SK-N-SH treated with all-trans-retinoic acid at 6 μM for 48 hours (cell line): ENCODE results near the gene SIDT1.
A peak's percentile ranks its signal among the peaks of the same experiment; 100 is the strongest.

ENCODE experiments used
- ATAC-seq: fragments of 200-7000 bp; cut with Tn5 transposase; 3 replicates; pipeline ENCODE4 v1.9.1; 2020; ENCODE audit warnings: mild to moderate bottlenecking, moderate library complexity
- BACH2 ChIP-seq: fragments of 250-450 bp; sonication (Bioruptor Pico); IDR thresholded peaks from 2 replicates; pipeline ENCODE4 v1.9.0; 2021; ENCODE audit warnings: mild to moderate bottlenecking, borderline replicate concordance
- CREB5 ChIP-seq: fragments of 250-450 bp; sonication (Bioruptor Pico); IDR thresholded peaks from 2 replicates; pipeline ENCODE4 v1.5.1; 2020; ENCODE audit warnings: low read depth, mild to moderate bottlenecking, moderate library complexity
- CSDC2 ChIP-seq: fragments of 250-450 bp; sonication (Bioruptor Pico); IDR thresholded peaks from 2 replicates; pipeline ENCODE4 v1.5.0; 2020; ENCODE audit warnings: mild to moderate bottlenecking, moderate library complexity
- ESRRG ChIP-seq: fragments of 250-450 bp; sonication (Bioruptor Pico); IDR thresholded peaks from 2 replicates; pipeline ENCODE4 v1.6.1; 2021; ENCODE audit warnings: mild to moderate bottlenecking
- GLIS3 ChIP-seq: fragments of 250-450 bp; sonication (Bioruptor Pico); IDR thresholded peaks from 2 replicates; pipeline ENCODE4 v1.5.0; 2020; ENCODE audit warnings: mild to moderate bottlenecking, moderate library complexity
- ISL1 ChIP-seq: fragments of 250-450 bp; sonication (Bioruptor Pico); IDR thresholded peaks from 2 replicates; pipeline ENCODE4 v2.1.2; 2022; ENCODE audit warnings: mild to moderate bottlenecking, moderate library complexity
- OSR1 ChIP-seq: fragments of 250-450 bp; sonication (Bioruptor Pico); IDR thresholded peaks from 2 replicates; pipeline ENCODE4 v1.8.0; 2022; ENCODE audit warnings: moderate library complexity, mild to moderate bottlenecking, inconsistent platforms
- PATZ1 ChIP-seq: fragments of 250-450 bp; sonication (Bioruptor Pico); IDR thresholded peaks from 2 replicates; pipeline ENCODE4 v1.8.0; 2020; ENCODE audit warnings: mild to moderate bottlenecking, moderate library complexity, borderline replicate concordance
- POU6F1 ChIP-seq: fragments of 250-450 bp; sonication (Bioruptor Pico); IDR thresholded peaks from 2 replicates; pipeline ENCODE4 v1.8.0; 2021; ENCODE audit warnings: low read depth, mild to moderate bottlenecking, moderate library complexity, borderline replicate concordance
- RARB ChIP-seq: fragments of 250-450 bp; sonication (Bioruptor Pico); IDR thresholded peaks from 2 replicates; pipeline ENCODE4 v1.8.0; 2021; ENCODE audit warnings: mild to moderate bottlenecking, moderate library complexity
- TCF4 ChIP-seq: fragments of 250-450 bp; sonication (Bioruptor Pico); IDR thresholded peaks from 2 replicates; pipeline ENCODE4 v1.8.0; 2021; ENCODE audit warnings: mild to moderate bottlenecking, moderate library complexity, borderline replicate concordance
- TSHZ2 ChIP-seq: fragments of 250-450 bp; sonication (Bioruptor Pico); IDR thresholded peaks from 2 replicates; pipeline ENCODE4 v1.5.0; 2020; ENCODE audit warnings: mild to moderate bottlenecking, moderate library complexity
- ZC3H10 ChIP-seq: fragments of 250-450 bp; sonication (Bioruptor Pico); IDR thresholded peaks from 2 replicates; pipeline ENCODE4 v1.5.1; 2021; ENCODE audit warnings: mild to moderate bottlenecking, moderate library complexity
- ZFP30 ChIP-seq: fragments of 450-650 bp; formaldehyde crosslinking; IDR thresholded peaks from 2 replicates; pipeline ENCODE4 v1.5.0; 2022; ENCODE audit warnings: mild to moderate bottlenecking, moderate library complexity
- ZNF70 ChIP-seq: fragments of 450-650 bp; formaldehyde crosslinking; IDR thresholded peaks from 2 replicates; pipeline ENCODE4 v1.5.0; 2020; ENCODE audit warnings: mild to moderate bottlenecking, moderate library complexity
- ZNF8 ChIP-seq: fragments of 450-650 bp; formaldehyde crosslinking; IDR thresholded peaks from 2 replicates; pipeline ENCODE4 v1.5.0; 2020; ENCODE audit warnings: mild to moderate bottlenecking, moderate library complexity
- TF ChIP-seq, protein P1 (sequence below): fragments of 250-450 bp; sonication (Bioruptor Pico); IDR thresholded peaks from 2 replicates; pipeline ENCODE4 v1.5.1; 2021; ENCODE audit warnings: mild to moderate bottlenecking, moderate library complexity

SIDT1 gene

DNA sequence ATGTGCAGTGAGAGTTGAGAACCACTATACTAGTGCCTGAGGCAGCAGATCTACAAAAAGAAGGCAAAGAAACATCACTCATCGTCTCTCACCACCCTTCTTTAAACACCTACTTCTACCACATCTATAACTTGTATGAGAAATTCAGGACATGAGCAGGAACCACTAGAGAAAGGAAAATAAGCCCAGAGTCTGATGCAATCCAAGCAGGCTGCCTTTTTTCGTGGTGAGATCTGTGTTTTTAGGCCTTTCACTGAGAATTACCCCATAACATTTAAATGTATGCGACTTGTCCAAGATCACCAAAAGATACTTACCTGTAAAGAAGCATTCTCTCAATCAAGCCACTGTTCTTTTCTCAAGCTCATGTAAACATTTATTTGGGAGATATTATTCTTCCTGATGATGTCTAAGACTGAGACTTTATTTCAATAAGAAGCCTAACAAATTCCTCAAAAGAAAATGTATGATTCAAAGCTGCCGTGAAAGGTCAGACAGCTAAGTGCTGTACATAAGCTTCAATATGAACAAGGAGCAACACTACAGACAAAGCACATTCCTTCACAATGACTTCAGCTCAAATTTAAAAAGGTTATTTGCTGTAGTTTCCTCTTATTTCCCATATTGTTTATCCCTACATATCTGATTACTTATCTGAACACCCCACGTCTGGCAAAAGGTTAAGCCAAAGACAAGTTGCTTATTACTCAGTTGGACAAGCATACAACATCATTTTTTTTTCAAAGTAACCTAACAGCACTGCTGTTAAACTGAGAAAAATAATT is 33.9 kb upstream of the SIDT1 start:
- peak; percentile 27; the same call in 1 of the 3 replicates for ATAC-seq
- TF ChIP-seq TSHZ2 (CRISPR knock-in tag) (no peak), ISL1 (CRISPR knock-in tag) (peak; percentile 16; the same call in 1 of the 2 replicates)

DNA sequence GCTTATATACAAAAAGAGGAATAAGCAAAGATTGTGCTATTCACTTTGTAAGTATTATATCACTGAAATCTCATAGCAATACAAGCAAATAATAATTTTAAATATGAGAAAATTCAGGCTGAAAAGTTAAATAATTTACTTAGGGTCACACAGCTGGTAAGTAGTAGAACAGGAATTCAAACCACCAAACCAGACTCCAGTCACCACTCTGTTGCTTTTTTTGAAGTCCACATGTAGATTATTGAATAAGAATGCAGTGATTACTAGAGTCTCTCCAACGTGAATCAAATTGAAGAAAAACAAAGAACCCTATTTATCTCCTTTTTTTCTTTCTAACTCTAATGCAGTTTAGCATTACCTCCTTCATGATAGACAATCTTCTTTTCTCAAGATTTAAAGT is 33.3 kb upstream of the SIDT1 start:
- no peak for ATAC-seq

More for the DNA sequence above, 33.3 kb upstream of the SIDT1 start:
- TF ChIP-seq ZFP30 (CRISPR knock-in tag) (no peak), RARB (CRISPR knock-in tag) (no peak), PATZ1 (CRISPR knock-in tag) (no peak), ESRRG (CRISPR knock-in tag) (no peak), CSDC2 (CRISPR knock-in tag) (no peak), BACH2 (CRISPR knock-in tag) (no peak), ISL1 (CRISPR knock-in tag) (no peak), GLIS3 (no peak), ZNF70 (CRISPR knock-in tag) (no peak), OSR1 (no peak), ZC3H10 (CRISPR knock-in tag) (no peak), TSHZ2 (CRISPR knock-in tag) (no peak), TCF4 (no peak), CREB5 (CRISPR knock-in tag) (no peak), POU6F1 (CRISPR knock-in tag) (no peak), ZNF8 (CRISPR knock-in tag) (no peak)
- TF ChIP-seq, protein P1, sequence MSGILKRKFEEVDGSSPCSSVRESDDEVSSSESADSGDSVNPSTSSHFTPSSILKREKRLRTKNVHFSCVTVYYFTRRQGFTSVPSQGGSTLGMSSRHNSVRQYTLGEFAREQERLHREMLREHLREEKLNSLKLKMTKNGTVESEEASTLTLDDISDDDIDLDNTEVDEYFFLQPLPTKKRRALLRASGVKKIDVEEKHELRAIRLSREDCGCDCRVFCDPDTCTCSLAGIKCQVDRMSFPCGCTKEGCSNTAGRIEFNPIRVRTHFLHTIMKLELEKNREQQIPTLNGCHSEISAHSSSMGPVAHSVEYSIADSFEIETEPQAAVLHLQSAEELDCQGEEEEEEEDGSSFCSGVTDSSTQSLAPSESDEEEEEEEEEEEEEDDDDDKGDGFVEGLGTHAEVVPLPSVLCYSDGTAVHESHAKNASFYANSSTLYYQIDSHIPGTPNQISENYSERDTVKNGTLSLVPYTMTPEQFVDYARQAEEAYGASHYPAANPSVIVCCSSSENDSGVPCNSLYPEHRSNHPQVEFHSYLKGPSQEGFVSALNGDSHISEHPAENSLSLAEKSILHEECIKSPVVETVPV (CRISPR knock-in tag) = no peak
